GM18498 (cell line): ENCODE results near the gene ZNF652.
"Not testable (repeated sequence)": the region's sequence is repeated elsewhere in the genome, so short reads cannot be mapped to it uniquely, and the experiment has no call there.

Source experiments
- ATAC-seq: cut with Tn5 transposase; IDR thresholded peaks from one replicate; pipeline ENCODE4 v1.9.1; 2021; ENCODE audit warnings: mild to moderate bottlenecking, moderate library complexity; ENCODE audit not compliant: unreplicated experiment

The ZNF652 gene

GRCh38 chr17:49361902-49362722 is at the start of gene ZNF652:
ZNF652 (minus strand) TSS chr17:49362250; CDS start chr17:49317725, 44,525 bp downstream.
- ATAC-seq: peak; percentile 73

GRCh38 chr17:49409066-49409465 is 47.0 kb upstream of the ZNF652 start:
- no peak for ATAC-seq

GRCh38 chr17:49407981-49408501 is 46.0 kb upstream of the ZNF652 start:
- ATAC-seq: peak; percentile 85

- ATAC-seq: no peak
Observed at GRCh38 chr17:49407086-49407485, 45.0 kb upstream of the ZNF652 start.

- ATAC-seq: no peak
Observed at GRCh38 chr17:49406421-49407061, 44.5 kb upstream of the ZNF652 start.

GRCh38 chr17:49404906-49405305 is 42.9 kb upstream of the ZNF652 start:
- ATAC-seq: no peak

GRCh38 chr17:49404361-49404760 is 42.3 kb upstream of the ZNF652 start:
- no peak for ATAC-seq

GRCh38 chr17:49403514-49404289 is 41.7 kb upstream of the ZNF652 start:
- ATAC-seq: no peak

GRCh38 chr17:49402706-49403105 is 40.7 kb upstream of the ZNF652 start:
- no peak for ATAC-seq

- ATAC-seq: no peak
Observed at GRCh38 chr17:49401971-49402611, 40.0 kb upstream of the ZNF652 start.

- ATAC-seq: no peak
Observed at GRCh38 chr17:49399995-49400394, 37.9 kb upstream of the ZNF652 start.

GRCh38 chr17:49397586-49397985 is 35.5 kb upstream of the ZNF652 start:
- ATAC-seq: no peak

- ATAC-seq: no peak
Observed at GRCh38 chr17:49393491-49394255, 31.6 kb upstream of the ZNF652 start.

- ATAC-seq: no peak
Observed at GRCh38 chr17:49390548-49391324, 28.7 kb upstream of the ZNF652 start.

- ATAC-seq: not testable (repeated sequence)
Observed at GRCh38 chr17:49389514-49390347, 27.7 kb upstream of the ZNF652 start.

- ATAC-seq: no peak
Observed at GRCh38 chr17:49388692-49389513, 26.9 kb upstream of the ZNF652 start.

- ATAC-seq: peak; percentile 57
Observed at GRCh38 chr17:49388290-49388640, 26.2 kb upstream of the ZNF652 start.
